NCI-H187 treated with DMSO at 0.1 percent for 48 hours (cell line): ENCODE results near the gene CLSTN2.

Experiments
- DNase-seq: peaks from one replicate; lab custom pipeline; 2025; lab: John Stamatoyannopoulos, UW

The CLSTN2 gene

DNA sequence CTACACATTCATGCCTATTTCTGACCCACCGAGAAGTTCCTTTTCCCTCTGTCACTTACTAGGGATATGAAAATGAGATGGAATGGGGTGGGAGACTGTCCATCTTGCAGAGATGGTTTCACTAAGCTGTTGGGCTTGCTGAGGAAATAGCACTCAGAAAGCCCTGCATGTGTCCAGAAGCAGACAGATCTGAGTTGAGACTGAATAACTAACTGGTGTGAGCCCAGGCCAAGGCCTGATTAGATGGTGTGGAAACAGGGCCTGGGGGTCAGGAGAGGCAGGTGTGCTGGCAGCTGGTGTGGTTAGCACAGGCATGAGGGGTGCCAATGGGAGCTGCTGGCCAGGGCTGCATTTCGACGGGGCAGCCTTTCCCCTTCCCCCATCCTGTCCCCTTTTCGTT is 72.1 kb downstream of the CLSTN2 start:
- DNase-seq: no peak

DNA sequence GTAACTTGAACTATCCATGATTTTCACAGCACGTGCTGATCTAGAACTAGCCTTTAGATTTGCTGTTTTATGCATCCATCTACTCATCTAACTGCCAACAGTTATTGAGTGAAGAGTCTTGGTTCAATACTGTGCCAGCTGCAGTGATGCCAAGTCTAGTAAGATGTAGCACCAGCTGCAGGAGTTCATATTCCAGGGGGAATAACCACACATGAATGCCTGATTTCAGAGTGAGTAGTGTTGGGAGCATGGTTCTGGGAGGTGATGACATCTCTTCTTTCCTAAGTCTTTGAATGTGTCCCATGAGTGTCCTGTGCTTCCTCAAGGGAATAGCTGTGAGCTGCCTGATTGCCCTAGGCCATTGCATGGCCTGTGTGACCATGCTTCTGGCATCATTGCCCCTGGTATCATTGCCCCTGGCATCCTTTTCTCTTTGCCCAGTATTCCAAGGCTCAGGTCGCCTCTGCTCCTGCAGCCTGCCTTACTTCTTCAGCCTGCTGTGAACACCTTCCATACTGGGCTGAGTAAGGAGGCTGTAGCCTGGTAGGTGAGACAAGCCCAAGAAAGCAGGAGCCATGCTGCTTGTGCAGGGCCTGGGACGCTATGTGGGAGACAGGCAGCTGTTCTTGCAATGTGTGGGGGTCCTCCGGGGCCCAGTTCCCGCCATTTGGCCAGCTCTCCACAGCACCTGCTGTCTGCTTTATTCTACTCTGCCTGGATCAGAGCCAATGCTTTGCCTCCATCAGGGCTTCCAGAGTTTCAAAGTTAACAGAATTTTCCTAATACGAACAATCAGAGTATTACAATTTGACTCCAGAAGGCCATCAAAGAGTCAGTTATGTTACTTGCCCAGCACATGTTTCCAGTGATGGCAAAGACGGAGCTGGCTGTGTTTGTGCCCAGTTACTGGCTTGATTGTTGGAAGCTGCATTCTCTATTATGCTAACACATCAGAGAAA is 73.2 kb downstream of the CLSTN2 start:
- no peak for DNase-seq

DNA sequence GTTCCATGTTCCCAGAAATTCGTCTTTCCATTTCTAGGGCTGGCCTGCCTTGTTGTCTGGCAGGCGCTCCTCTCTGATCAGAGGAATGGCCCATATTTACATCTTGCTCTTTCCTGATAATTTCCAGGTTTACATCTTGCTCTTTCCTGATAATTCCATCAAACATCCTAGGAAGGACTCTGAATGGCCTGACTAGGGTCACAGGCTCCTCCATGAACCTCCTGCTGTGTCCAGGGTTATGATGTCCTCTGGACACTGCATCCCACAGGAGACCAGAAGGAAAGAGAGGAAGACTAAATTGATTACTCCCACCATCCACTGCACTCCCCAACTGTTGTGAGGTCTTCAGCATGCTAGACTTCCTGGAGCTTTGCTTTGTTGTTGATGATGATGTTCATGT is 75.4 kb downstream of the CLSTN2 start:
- no peak for DNase-seq

DNA sequence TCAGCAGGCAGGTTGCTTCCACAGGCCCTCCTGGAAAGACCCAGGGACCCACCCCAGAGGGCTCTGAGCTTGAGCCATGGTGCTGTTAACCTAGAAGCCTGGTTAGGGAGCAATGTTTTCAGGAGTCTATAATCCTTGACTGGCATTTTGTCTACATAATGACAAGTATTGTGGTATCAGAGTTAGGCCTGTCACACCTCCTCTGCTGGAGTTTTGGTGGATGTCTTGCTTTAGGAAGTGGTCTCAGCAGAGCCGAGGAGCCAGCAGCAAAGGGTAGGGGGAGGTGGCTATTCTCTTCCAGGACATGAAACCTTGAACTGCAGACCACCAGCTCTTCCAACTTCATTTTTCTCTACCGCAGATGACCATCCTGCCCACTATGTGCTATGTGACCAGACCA is 76.1 kb downstream of the CLSTN2 start:
- DNase-seq: no peak

DNA sequence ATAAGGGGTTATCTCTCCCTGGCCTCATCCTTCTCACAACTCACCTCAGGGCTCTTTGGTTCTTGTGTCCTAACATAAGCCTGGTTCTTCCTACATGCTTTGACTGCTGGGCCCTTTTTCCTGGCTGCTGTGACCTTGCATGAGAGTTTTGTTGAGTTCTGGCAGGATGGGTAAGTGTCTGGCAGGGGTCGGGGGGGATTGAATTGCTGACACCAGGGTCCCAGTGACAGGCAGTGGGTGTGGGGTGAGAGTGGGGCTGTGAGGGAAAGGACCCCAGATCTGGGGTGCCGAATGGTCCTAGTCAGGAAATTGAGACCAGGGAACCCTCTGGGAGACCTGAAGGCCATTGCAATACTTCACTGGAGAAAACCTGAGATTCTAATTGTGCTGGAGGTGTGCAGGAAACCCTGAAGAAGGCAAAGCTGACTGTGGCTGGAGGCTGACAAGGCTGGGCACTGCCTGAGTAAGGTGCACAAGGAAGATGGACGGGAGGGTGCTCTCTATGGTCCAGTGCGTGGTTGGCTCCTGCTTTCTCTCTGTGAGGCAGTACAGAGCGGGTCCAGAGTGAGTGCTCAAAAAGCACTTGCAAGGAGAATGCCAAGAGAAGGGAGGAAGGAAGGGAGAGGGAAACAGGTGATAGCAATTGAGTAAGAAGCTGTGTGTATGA is 76.8 kb downstream of the CLSTN2 start:
- no peak for DNase-seq

DNA sequence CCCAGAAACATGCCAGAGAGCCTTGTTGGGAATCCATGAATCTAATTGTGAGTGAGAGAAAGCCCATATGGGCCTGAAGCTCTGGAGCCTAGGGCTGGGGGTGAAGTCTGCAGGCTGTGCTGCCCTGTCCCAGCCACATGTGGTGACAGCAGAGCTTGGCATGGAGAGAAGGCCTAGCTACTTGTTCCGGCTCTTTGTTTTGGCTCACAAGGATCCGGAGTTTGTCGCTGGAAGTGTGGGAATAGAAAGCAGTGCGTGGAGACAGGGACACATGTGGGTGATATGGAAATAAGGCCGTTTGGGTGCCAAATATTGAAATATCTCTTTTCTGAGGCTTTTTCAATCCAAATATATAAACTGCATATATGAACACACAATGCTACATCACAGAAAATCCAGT is 78.2 kb downstream of the CLSTN2 start:
- no peak for DNase-seq

DNA sequence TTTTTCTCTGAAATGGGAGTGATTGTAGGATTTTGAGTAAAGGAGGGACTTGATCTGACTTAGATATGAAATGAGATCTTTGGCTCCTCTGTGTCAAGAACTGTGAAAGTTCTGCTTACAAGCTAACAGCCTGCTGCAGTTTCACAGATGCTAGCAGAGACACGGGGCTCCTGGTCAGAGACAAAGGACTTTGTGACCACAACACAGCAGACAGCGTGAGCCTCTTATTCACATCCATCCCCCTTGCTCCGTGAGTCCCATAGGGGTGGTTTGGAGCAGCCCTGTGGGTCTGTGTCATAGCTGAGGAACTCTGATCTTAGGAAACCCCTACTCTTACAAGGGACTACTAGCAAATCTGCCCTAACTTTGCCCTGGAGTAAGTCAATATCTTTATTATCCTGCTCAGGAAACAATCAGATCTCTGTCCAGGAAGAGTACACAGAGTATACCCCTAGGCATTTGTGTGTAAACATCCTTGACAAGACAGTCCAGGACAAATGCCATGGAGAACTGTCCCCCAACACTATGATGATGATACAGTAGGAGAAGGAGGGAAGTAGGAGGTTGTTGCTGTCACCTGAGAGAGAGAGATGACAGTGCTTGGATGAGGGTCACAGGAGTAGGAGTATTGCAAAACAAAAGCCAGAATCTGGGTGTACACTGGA is 80.0 kb downstream of the CLSTN2 start:
- DNase-seq: no peak

DNA sequence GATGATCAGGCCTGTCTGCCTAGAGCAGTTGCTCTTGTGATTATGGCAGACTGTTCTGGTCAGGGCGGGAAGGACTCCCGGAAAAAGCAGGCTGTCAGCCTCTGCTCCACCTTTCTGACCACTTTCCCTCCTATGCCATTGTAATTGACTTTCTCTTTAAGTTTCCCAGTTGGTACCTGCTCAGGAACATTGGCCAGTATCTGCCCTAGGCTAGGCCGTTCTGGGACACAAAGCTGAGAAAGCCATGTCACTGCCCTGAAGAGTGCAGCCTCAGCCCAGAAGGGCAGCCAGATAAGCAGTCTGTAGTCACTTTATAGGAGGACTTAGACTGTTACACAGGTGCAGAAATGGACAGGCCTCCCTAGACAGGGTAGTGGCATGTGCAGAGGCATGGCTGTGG is 80.8 kb downstream of the CLSTN2 start:
- DNase-seq: no peak

DNA sequence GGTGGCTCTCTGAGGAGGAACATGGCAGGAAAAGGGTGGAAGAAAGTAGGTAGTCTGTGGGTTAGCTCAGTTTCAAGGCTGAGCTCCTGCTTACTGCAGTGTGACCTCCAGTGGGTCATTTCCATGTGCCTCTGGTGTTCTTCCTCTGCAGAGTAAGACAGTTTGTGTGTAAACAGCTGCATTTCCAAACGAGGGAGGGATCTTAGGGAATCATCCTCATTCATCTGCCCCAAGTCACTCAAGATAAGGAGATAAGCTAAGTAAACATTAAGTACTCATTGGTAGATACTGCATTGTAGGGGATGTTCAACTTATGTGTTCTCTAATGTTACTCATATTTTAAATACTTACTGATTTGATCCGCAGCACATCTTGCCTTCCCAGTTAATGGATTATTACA is 83.6 kb downstream of the CLSTN2 start:
- no peak for DNase-seq

DNA sequence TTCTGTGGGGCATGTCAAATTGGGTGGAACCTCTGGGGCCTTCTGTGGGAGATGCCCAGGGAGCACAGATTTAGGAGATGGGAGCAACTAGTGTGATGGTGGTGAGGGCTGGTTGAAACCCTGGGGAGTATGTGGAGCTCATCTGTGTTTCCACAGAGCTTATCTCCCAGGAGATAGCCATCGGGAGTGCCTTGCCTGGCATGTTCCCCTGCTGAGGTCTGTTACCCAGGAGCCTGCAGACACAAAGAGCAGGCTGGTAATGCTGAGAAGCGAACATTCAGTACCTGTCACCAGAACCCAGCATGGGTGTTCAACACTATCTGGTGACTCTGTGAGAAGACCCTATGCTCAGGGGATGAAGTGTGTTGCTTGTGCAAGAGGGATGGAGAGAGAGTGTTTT is 85.0 kb downstream of the CLSTN2 start:
- no peak for DNase-seq

DNA sequence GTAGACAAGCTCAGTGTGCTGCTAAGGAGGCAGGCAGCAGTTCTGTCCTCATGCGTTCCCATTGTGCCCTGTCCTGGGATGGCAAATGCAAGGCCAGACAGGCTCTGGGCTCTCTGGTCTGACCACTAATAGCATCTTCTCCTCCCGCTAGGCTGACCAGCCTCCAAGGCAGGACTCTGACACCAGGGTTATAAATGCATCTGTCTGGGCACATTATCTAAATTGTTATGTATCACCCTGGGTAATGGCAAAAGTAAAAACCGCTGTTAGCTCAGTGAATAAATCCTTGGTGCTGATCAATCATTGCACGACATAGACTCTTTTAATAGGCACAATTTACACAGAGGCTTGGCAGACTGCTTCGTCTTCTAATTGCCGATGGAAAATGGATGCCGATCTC is 85.6 kb downstream of the CLSTN2 start:
- no peak for DNase-seq

DNA sequence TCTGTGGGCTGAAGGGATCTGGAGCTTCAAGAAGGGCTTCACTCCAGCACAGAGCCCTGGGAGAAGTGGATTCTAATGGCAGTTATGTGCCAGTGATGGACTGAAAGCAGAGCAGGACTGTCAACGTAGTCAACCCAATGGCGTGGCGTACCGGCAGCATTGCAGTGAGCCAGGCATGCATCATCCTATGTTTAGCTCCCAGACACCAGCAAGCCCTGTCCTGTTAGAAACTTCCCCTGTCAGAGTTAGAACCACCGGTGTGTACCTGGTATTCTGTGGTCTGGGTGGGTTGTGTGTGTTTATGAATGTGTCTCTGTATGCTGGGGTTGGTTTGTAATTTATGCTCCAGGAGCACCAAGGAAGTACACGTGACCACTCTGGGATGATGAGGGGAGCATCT is 86.3 kb downstream of the CLSTN2 start:
- DNase-seq: no peak

DNA sequence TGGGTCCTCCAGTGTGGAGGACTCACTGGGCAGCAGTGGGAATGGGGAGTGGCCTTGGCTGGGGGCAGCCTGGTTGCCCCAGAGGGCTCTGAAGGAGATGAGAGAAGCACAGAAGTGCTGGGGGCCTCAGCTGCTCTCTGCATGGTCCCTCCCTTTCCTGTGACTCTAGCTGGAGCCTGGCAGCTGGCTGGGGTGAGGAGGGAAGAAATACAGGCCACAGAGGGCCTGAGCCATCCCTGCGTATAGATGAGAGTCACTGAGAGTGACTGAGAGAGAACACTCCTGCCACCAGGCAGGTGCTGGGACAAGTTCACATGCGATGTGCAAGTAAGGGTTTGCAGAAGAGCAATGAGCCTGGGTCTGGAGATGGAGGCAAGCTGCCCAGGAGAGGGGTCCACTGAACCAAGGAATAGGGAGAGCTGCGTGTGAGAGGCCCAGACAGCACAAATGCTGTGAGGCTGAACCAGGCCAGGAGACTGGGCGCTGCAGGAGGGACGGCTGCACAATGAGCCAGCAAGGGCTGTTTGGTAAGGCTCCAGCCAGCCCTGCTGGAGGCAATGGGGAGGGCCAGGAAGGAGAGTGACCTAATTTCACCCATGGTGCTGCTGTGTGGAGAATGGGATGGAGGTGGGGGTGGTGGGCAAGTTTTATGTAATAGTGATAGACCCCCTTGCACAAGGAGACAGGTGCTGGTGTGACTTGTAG is 87.2 kb downstream of the CLSTN2 start:
- no peak for DNase-seq

DNA sequence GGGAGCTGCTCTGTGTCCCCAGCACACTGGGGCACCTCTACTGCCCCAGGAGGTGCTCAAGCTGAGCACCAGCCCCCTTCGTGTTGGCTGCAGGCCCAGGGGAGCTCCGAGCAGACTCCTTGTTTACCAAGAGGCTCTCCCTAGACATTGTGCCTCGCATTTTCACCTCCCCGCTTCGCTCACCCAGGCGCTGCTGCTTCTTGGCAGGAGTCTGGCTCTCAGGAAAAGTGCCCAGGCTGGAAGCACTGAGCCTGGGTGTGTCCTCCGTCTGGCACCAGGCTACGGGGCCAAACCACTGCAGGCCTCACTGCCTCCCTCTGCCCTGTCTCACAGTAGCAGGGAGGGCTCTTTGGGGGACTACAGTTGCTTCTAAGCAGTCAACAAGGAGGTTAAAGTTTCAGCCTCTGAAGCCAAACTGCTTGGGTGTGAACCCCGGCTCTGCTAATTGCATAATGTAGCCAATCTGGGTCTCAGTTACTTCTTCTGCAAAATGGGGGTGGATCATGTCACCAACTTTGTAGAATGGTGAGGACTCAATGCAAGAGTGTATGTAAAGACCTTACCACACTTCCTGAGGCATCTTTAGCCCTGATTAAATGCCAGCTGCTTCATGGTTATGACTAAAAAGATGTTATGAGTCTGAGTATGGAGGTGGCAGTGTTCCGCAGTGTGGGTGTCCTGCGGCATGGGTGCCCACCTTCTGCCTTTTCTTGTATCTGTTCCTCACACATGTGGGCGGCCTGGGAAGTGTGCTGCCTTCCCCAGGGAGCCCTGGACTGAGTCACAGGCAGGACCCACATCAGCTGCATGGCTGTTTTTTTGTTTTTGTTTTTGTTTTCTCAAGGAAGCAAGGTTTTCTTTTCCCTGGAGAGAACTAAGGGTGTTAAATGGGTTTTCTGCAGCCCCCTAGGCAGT is 88.9 kb downstream of the CLSTN2 start:
- DNase-seq: no peak

DNA sequence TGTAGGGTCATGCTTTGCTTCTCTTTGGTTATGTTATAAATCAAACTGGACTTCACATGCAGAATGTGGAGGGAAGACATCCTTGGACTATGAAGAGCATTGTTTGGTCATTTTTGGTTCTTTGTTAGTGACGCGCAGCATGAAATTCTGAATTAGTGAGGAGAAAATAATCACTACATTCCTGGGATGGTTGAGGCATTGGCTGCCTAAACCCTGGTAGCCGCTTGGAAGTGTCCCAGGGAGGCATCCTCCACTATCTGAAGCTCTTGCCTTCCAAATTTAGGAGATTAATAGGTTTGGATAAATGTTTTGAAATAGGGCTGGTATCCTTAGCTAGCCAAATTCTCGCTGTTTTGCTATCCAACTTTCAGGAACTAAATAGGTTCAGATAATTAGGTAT is 96.2 kb downstream of the CLSTN2 start:
- no peak for DNase-seq

DNA sequence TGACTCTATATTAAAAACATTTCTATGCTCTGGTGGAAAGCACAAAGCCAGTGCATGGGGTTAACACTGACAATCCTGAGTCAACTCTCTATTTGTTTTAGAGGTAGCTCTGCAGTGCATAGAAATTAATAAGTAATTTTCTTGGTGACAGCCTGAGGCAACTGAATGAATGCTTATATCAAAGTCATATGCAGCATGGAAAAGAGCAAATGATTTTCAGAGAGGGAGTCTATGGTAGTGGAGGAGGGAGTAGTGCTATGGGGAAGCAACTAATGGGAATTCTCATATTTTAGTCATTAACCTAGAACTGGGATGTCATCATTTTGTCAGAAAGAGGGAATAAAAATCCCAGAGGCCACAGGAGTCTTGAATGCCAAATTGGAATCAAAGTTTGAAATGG is 99.1 kb downstream of the CLSTN2 start:
- DNase-seq: no peak

DNA sequence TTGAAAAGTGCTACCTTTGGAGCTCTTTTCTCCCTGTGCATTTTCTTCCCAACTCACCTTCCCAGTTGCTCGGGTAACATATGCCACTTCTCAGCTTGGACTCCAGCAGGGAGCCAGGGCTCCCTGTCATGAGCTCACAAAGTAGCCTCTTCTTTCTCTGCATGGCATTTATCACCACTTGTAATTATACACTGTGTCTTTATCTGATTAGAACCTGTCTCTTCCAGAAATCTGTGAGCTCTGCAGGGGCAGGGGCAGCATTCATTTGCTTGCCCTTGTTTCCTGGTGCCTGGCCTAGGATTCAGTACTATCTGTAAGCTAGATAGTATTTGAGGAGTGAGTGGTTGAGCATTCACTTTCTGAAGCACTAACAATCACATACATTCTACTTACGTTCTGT is 100.9 kb downstream of the CLSTN2 start:
- no peak for DNase-seq

DNA sequence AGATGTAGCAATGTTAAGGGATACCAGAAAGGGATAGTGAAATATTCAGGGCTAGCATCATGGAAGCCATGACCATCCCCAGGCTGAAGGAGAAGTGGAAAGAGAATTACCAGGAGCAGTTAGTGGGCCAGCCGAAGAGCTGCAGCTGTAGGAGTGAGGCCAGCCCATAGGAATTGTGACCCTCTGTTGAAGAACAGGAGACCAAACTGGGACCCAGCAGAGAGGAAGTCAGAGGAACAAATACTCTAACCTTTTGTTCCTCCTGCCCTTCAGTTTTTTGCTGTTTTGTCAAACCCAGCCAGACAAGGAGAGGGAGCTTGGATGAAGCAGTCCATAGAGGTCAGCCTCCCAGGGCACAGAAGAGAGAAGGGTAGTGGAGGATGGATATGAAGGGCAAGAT is 115.4 kb downstream of the CLSTN2 start:
- DNase-seq: no peak

DNA sequence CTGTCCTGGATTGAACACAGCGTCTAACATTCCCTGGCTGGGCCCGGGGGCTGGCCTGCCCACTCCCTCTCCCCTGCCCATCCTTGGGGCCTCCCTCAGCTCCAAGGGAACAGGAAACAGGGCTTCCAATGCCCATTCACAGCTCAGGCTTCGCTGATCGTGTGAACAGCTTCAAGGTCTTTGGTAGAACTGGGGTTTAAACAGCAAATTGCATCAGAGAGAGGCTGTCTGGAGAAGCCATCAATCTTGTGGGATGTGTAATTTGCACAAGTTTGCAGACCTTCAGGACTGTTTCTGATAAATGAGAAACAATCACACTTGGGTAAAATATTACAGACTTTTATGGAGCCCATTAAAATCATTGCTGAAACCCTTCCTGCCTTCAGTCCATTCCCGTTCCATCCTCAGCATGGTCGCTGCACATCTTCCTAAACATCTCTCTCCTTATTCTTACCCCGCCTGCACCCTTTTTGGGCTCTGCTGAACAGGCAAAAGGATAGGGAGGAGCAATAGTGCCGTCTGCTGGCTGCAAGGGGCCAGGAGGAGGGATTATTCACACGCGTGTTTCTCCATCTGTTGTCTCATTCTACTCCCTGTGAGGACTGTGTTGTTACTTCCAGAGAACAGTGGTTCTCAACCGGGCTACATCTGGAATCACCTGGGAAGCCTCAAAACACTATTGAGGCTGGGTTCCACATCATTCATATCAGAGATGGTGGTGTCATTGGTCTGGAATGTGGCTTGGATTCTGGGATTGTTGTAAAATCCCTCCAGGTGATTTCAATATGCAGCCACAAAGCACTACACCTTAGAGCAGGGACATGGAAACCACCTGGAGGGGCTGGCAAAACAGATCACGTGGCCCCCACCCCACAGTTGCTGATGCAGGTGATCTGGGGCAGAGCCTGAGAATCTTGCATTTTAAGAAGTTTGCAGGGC is 116.3 kb downstream of the CLSTN2 start:
- DNase-seq: no peak
